Endodermal cell (in vitro differentiated cells): ENCODE data around the gene ACTBL2. TPM values are rescaled to one million over a fixed set of nuclear protein-coding genes. Genes with fewer than 3 reads are reported as not detected.

Experiments used
- DNase-seq: peaks from one replicate; pipeline ENCODE4 v3.0.0-alpha.2; 2017
- H3K27ac ChIP-seq: 2 replicates; pipeline ENCODE4 v1.5.1; 2013; ENCODE audit warnings: mild to moderate bottlenecking, low read depth, low read length, moderate library complexity
- H3K27me3 ChIP-seq: 2 replicates; pipeline ENCODE4 v1.6.1; 2013; ENCODE audit warnings: mild to moderate bottlenecking, low read length, moderate library complexity; ENCODE audit not compliant: insufficient read depth, control insufficient read depth, poor library complexity, severe bottlenecking
- H3K36me3 ChIP-seq: 2 replicates; pipeline ENCODE4 v1.7.0; 2013; ENCODE audit warnings: mild to moderate bottlenecking, low read length, moderate library complexity; ENCODE audit not compliant: control insufficient read depth, insufficient read depth
- H3K4me1 ChIP-seq: one replicate; pipeline ENCODE4 v1.7.0; 2013; ENCODE audit warnings: low read length; ENCODE audit not compliant: control insufficient read depth, insufficient read depth
- H3K4me3 ChIP-seq: 2 replicates; pipeline ENCODE4 v1.5.1; 2013; ENCODE audit warnings: mild to moderate bottlenecking, low read length, moderate library complexity
- H3K9ac ChIP-seq: 2 replicates; pipeline ENCODE4 v1.6.1; 2013; ENCODE audit warnings: mild to moderate bottlenecking, low read length, moderate library complexity; ENCODE audit not compliant: poor library complexity, severe bottlenecking; ENCODE audit errors: extremely low read depth
- H3K9me3 ChIP-seq: 2 replicates; pipeline ENCODE4 v1.6.1; 2013; ENCODE audit warnings: mild to moderate bottlenecking, low read length, moderate library complexity; ENCODE audit not compliant: control insufficient read depth
- H3K27ac Mint-ChIP-seq: 2 replicates; pipeline ENCODE4 v1.8.0; 2020; ENCODE audit warnings: mixed read lengths
- H3K27me3 Mint-ChIP-seq: 2 replicates; pipeline ENCODE4 v1.8.0; 2021; ENCODE audit warnings: mild to moderate bottlenecking, mixed read lengths; ENCODE audit not compliant: insufficient read depth
- H3K36me3 Mint-ChIP-seq: 2 replicates; pipeline ENCODE4 v1.8.0; 2020; ENCODE audit warnings: low read depth, mixed read lengths
- H3K4me1 Mint-ChIP-seq: 2 replicates; pipeline ENCODE4 v1.8.0; 2020; ENCODE audit warnings: mixed read lengths
- H3K4me3 Mint-ChIP-seq: 2 replicates; pipeline ENCODE4 v1.8.0; 2020; ENCODE audit warnings: mild to moderate bottlenecking, moderate library complexity, mixed read lengths
- H3K9me3 Mint-ChIP-seq: 2 replicates; pipeline ENCODE4 v1.8.0; 2020; ENCODE audit warnings: mild to moderate bottlenecking, mixed read lengths
- WGBS, 2 experiments: methylation state at CpG; one replicate each; pipeline versions ENCODE4 v1.1.5 to v1.1.7; 2013; ENCODE audit warnings: missing lambda C conversion rate in 2 of 2, mixed read lengths in 1 of 2; ENCODE audit not compliant: insufficient coverage in 1 of 2, insufficient read length in 1 of 2; 5-methylcytosine and 5-hydroxymethylcytosine counted together
- total RNA-seq, 2 donors: library from RNA; stranded (reverse); fragmentation: NEBNext Ultra II Directional in 1 of 2; extraction: Animal tissue kit (Norgen Biotek cat#: 25700) in 1 of 2; gene quantifications; 2 replicates in 1 of 2; 3 replicates in 1 of 2; pipeline ENCODE4 v1.2.1, GENCODE V29; 2021
- TF ChIP-seq, protein P1 (sequence below): fragments of 200-600 bp; sonication (generic); conservative IDR thresholded peaks from 2 replicates; pipeline ENCODE4 v1.5.0; 2021; ENCODE audit warnings: antibody characterized with exemption, mild to moderate bottlenecking

Gene ACTBL2
- total RNA-seq, 2 donors from 2014 or later = not detected

DNA sequence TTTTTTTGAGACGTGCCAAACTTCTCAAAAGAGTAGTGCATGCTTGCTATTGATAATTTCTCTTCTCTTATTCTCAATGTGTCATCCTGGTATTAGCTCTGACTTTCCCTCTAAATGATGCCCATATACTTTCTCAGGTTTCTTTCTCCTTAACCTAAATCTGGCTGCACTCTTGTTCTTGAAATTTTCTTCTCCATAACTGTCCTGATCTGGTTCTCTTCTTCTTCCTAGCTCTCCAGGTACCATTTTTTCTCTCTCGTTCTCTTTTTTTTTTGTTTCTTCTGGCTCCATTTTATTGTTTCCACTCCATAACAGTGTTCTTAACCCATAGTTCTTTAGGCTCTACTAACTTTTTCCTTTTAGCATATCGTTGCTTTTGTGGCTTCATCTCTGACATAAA is 47.9 kb downstream of the ACTBL2 start:
- Mint-ChIP-seq H3K27me3 (no peaks in the 10 kb centered on the region), H3K4me1 (no peaks in the 10 kb centered on the region), H3K4me3 (no peak overlapping the region), H3K27ac (no peak overlapping the region), H3K36me3 (no peaks in the 10 kb centered on the region), H3K9me3 (no peaks in the 10 kb centered on the region)
- no peak for DNase-seq
- no peaks in the 10 kb centered on the region for H3K36me3 ChIP-seq
- no peak overlapping the region for H3K27ac ChIP-seq
- no peaks in the 10 kb centered on the region for H3K9me3 ChIP-seq
- TF ChIP-seq, protein P1, sequence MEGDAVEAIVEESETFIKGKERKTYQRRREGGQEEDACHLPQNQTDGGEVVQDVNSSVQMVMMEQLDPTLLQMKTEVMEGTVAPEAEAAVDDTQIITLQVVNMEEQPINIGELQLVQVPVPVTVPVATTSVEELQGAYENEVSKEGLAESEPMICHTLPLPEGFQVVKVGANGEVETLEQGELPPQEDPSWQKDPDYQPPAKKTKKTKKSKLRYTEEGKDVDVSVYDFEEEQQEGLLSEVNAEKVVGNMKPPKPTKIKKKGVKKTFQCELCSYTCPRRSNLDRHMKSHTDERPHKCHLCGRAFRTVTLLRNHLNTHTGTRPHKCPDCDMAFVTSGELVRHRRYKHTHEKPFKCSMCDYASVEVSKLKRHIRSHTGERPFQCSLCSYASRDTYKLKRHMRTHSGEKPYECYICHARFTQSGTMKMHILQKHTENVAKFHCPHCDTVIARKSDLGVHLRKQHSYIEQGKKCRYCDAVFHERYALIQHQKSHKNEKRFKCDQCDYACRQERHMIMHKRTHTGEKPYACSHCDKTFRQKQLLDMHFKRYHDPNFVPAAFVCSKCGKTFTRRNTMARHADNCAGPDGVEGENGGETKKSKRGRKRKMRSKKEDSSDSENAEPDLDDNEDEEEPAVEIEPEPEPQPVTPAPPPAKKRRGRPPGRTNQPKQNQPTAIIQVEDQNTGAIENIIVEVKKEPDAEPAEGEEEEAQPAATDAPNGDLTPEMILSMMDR = no peak
- no peak overlapping the region for H3K9ac ChIP-seq
- H3K4me3 ChIP-seq = no peak overlapping the region
- H3K27me3 ChIP-seq = no peaks in the 10 kb centered on the region
- 70 to 74% methylated on average over 3 of the region's 3 CpGs for WGBS, 2 experiments
- H3K4me1 ChIP-seq = no peaks in the 10 kb centered on the region

DNA sequence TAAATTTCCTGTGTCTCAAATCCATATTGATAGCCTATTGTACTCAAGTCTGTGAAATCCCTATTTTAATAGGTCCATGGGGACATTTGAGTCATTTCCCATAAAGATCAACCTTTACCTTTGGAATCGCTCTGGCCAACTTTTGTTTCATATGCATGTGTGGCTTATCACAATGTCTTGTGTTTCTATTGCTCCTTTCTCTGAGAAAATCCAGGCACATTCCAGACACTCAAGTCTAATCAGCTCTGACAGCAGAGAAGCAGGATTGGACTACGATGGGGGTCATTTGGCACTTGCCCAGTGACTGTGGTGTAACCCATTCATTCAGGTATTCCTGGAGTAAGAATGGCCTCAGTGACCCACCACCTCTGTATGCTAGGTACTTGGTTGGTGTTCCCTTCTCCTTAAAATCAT is 48.4 kb downstream of the ACTBL2 start:
- 80 to 83% methylated on average over 1 to 2 of the region's 2 CpGs for WGBS, 2 experiments
- Histone ChIP-seq H3K4me3 (no peak overlapping the region), H3K27me3 (no peaks in the 10 kb centered on the region), H3K4me1 (no peaks in the 10 kb centered on the region), H3K36me3 (no peaks in the 10 kb centered on the region), H3K9me3 (no peaks in the 10 kb centered on the region), H3K27ac (no peak overlapping the region), H3K9ac (no peak overlapping the region)
- Mint-ChIP-seq H3K27me3 (no peaks in the 10 kb centered on the region), H3K4me3 (no peak overlapping the region), H3K4me1 (no peaks in the 10 kb centered on the region), H3K36me3 (no peaks in the 10 kb centered on the region), H3K9me3 (no peaks in the 10 kb centered on the region), H3K27ac (no peak overlapping the region)
- no peak for DNase-seq
- TF ChIP-seq, protein P1 = no peak

DNA sequence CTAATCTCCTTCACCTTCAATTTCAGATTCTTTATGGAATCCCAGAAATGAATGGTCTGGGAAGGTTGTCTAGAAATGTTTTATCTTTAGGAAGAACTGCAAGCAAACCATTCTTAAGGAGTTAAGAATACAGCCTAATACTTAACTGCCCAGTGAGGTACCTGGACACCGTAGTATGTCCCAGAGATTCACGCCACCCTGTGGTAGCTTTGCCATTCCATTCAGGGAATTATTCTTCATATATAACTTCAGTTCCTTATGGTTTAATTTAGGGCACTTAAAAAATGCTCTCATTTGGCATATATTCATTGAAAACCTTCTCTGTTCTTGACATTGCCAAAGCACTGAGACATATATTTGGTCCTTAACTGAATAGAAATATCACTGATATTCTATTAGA is 49.7 kb downstream of the ACTBL2 start:
- H3K36me3 ChIP-seq = no peaks in the 10 kb centered on the region
- H3K36me3 Mint-ChIP-seq = no peaks in the 10 kb centered on the region
- peak; percentile 58 for DNase-seq
- H3K27me3 Mint-ChIP-seq = no peaks in the 10 kb centered on the region
- no peak overlapping the region for H3K4me3 Mint-ChIP-seq
- no peak overlapping the region for H3K27ac Mint-ChIP-seq
- H3K4me1 ChIP-seq = no peaks in the 10 kb centered on the region
- H3K4me3 ChIP-seq = no peak overlapping the region
- H3K9me3 Mint-ChIP-seq = no peaks in the 10 kb centered on the region
- 83% methylated on average over 2 of the region's 2 CpGs; no CpG with 5 or more reads in 1 of the 2 experiments for WGBS, 2 experiments
- no peak overlapping the region for H3K9ac ChIP-seq
- H3K4me1 Mint-ChIP-seq = no peaks in the 10 kb centered on the region
- TF ChIP-seq, protein P1 = peak; percentile 72
- H3K9me3 ChIP-seq = no peaks in the 10 kb centered on the region
- H3K27me3 ChIP-seq = no peaks in the 10 kb centered on the region
- no peak overlapping the region for H3K27ac ChIP-seq
